ENCODE results near the gene BNIP3. TPM values are rescaled to one million over a fixed set of nuclear protein-coding genes. Genes with fewer than 3 reads are reported as not detected.

Gene BNIP3
- total and polyA plus RNA-seq, 2 of the 8 experiments (the other 6 are each of a cell fraction or from before 2014, with no cell fraction given): 25.8 to 58.9 TPM

- Histone ChIP-seq H3K4me3 (ENCODE audit: extremely low read depth in 1 of 4, insufficient read depth in 2 of 4, low read depth in 3 of 4, low read length in 4 of 4) (no peak overlapping the region), H3K56ac (replicated peaks; ENCODE audit: insufficient read length, low read depth, low read length) (no peak overlapping the region), H4K20me1 (replicated peaks in 1 of 2; ENCODE audit: control insufficient read depth in 1 of 2, insufficient read depth in 2 of 2, low read length in 2 of 2) (peaks cover 27 to 32% of the 10 kb centered on the region in 2 experiments), H4K8ac (ENCODE audit: extremely low read depth, insufficient read depth, low read length) (no peak overlapping the region), H2BK120ac (replicated peaks; ENCODE audit: low read depth, low read length) (no peak overlapping the region), H3K23me2 (ENCODE audit: low read depth, low read length) (no peaks in the 10 kb centered on the region), H3K4me2 (ENCODE audit: insufficient read depth in 1 of 2, low read depth in 2 of 2, low read length in 2 of 2) (no peak overlapping the region), H4K5ac (ENCODE audit: insufficient read length, low read depth, low read length) (no peak overlapping the region), H3K23ac (ENCODE audit: insufficient read length) (no peak overlapping the region), H3K27me3 (replicated peaks in 1 of 4; ENCODE audit: control insufficient read depth in 3 of 4, extremely low read depth in 1 of 4, insufficient read depth in 3 of 4, low read length in 3 of 4) (no peaks in the 10 kb centered on the region), H2AFZ (ENCODE audit: low read length) (no peak overlapping the region), H2BK5ac (ENCODE audit: low read depth, low read length) (no peak overlapping the region), H3K4ac (replicated peaks; ENCODE audit: insufficient read length, low read depth, low read length) (no peak overlapping the region), H2BK20ac (ENCODE audit: low read length) (no peak overlapping the region), H3K18ac (ENCODE audit: extremely low read depth, low read length) (no peak overlapping the region), H3K9me3 (ENCODE audit: insufficient read depth in 2 of 2, low read depth in 1 of 2, low read length in 1 of 2) (no peaks in the 10 kb centered on the region; a peak in 1 of 4 replicates), H3K36me3 (ENCODE audit: control insufficient read depth in 2 of 4, insufficient read depth in 4 of 4, low read length in 3 of 4) (peaks cover 0 to 3% (median 0%) of the 10 kb centered on the region in 4 experiments; a peak in 2 of 8 replicates), H3K14ac (ENCODE audit: insufficient read length) (no peak overlapping the region), H3K4me1 (replicated peaks in 1 of 4; ENCODE audit: control insufficient read depth in 3 of 4, insufficient read depth in 4 of 4, low read length in 3 of 4) (peaks cover 4 to 32% (median 14%) of the 10 kb centered on the region in 4 experiments; a peak in 6 of 7 replicates), H2BK12ac (ENCODE audit: low read depth, low read length) (no peak overlapping the region), H4K91ac (replicated peaks; ENCODE audit: insufficient read length, low read length) (no peak overlapping the region), H3K9ac (replicated peaks in 1 of 4; ENCODE audit: extremely low read depth in 1 of 4, low read depth in 3 of 4, low read length in 3 of 4) (no peak overlapping the region), H3K27ac (ENCODE audit: low read depth, low read length) (no peak overlapping the region), H2AK5ac (ENCODE audit: low read depth, low read length) (no peak overlapping the region), H2BK15ac (ENCODE audit: low read length) (no peak overlapping the region), H3K79me1 (ENCODE audit: low read depth, low read length) (peaks cover 39% of the 10 kb centered on the region), H3K79me2 (ENCODE audit: control insufficient read depth in 1 of 2, insufficient read depth in 2 of 2, low read length in 2 of 2) (peaks cover 15 to 84% of the 10 kb centered on the region in 2 experiments)
- TF ChIP-seq POLR2AphosphoS5 (IDR thresholded peaks at IDR 0.05; ENCODE audit: low read depth, low read length): no peak
- WGBS, 2 experiments (ENCODE audit: extremely low coverage in 1 of 2, insufficient coverage in 1 of 2, insufficient read length in 1 of 2, insufficient replicate concordance in 2 of 2, low coverage in 1 of 2, low lambda C conversion rate in 2 of 2, missing lambda C conversion rate in 1 of 2): 84% methylated on average over 12 of the region's 13 CpGs; no CpG with 5 or more reads in 1 of the 2 experiments
- DNase-seq (ENCODE audit: low read depth in 1 of 2, low spot score in 2 of 2) (no peak), FAIRE-seq (no peak)
- CTCF ChIA-PET (ENCODE audit: partially characterized antibody): interaction anchor here (1.4 kb wide), 1 partner anchor 11 kb away, joined by 9 read pairs; no protein-coding TSS in a partner anchor
- POLR2A ChIA-PET (ENCODE audit: partially characterized antibody): interaction anchor here (0.7 kb wide), 1 partner anchor 26 kb away, joined by 3 read pairs; no protein-coding TSS in a partner anchor
Observed at GRCh38 chr10:131931981-131932380, 49.7 kb downstream of the BNIP3 start.
